Aorta (tissue), 5 donors: Measurements from ENCODE around the gene RPL4. TPM values are rescaled to one million over a fixed set of nuclear protein-coding genes. Genes with fewer than 3 reads are reported as not detected.

ENCODE experiments used
- ATAC-seq: fragments of 200-7000 bp; cut with Tn5 transposase; one replicate; pipeline ENCODE4 v1.9.1; 2022; ENCODE audit warnings: moderate library complexity; ENCODE audit not compliant: low FRiP score
- DNase-seq, 2 donors: peaks; one replicate each; pipeline ENCODE4 v3.0.0-alpha.2; 2020
- H3K27ac ChIP-seq, 2 donors: one replicate each; pipeline ENCODE4 v1.5.1; 2013; ENCODE audit warnings: low read length in 2 of 2, mild to moderate bottlenecking in 2 of 2, moderate library complexity in 2 of 2, control low read depth in 1 of 2, inconsistent platforms in 1 of 2, low read depth in 1 of 2
- H3K27me3 ChIP-seq, 2 donors: one replicate each; pipeline ENCODE4 v1.6.1; 2013; ENCODE audit warnings: control low read depth in 1 of 2, low read length in 1 of 2, mild to moderate bottlenecking in 1 of 2, moderate library complexity in 1 of 2; ENCODE audit not compliant: insufficient read depth in 2 of 2, control insufficient read depth in 1 of 2
- H3K36me3 ChIP-seq, 2 donors: one replicate each; pipeline ENCODE4 v1.6.1; 2013; ENCODE audit warnings: control low read depth in 1 of 2, low read length in 1 of 2, mild to moderate bottlenecking in 1 of 2; ENCODE audit not compliant: insufficient read depth in 2 of 2, control insufficient read depth in 1 of 2
- H3K4me1 ChIP-seq, 2 donors: one replicate each; pipeline ENCODE4 v1.6.1; 2013; ENCODE audit warnings: low read length in 2 of 2, control low read depth in 1 of 2, mild to moderate bottlenecking in 1 of 2, moderate library complexity in 1 of 2; ENCODE audit not compliant: insufficient read depth in 2 of 2, control insufficient read depth in 1 of 2
- H3K4me3 ChIP-seq, 2 donors: one replicate each; pipeline ENCODE4 v1.5.1; 2013; ENCODE audit warnings: low read length in 2 of 2, control low read depth in 1 of 2, mild to moderate bottlenecking in 1 of 2
- H3K9me3 ChIP-seq: one replicate; pipeline ENCODE4 v1.6.1; 2013; ENCODE audit warnings: mild to moderate bottlenecking, low read length; ENCODE audit not compliant: control insufficient read depth
- WGBS, 2 donors: extraction: QIAGEN DNeasy Blood & Tissue Kit; methylation state at CpG; one replicate each; pipeline ENCODE4 v1.1.7; 2013; 5-methylcytosine and 5-hydroxymethylcytosine counted together
- intact Hi-C, 2 donors: fragments of 100-400 bp; cut with DNase I; formaldehyde crosslinking; loops; one replicate each; pipeline versions ENCODE4 v1.14.2 to v1.15.0; 2022
- microRNA-seq, 2 donors: library from miRNA; unstranded; fragments of <30 nt; microRNA quantifications; one replicate each; pipeline ENCODE4 v1.2.0, GENCODE V29; 2020
- polyA plus RNA-seq, 2 donors: library from polyadenylated mRNA; stranded (reverse); fragments of 200-250 nt; gene quantifications; one replicate each; pipeline ENCODE4 v1.2.3, GENCODE V29; 2013
- total RNA-seq, 2 donors: library from RNA; stranded (reverse); fragmentation: NEBNext Ultra II Directional; extraction: Animal tissue kit (Norgen Biotek cat#: 25700); gene quantifications; one replicate each; pipeline ENCODE4 v1.2.1, GENCODE V29; 2021
- donor health status: healthy with polysubstance abuse.
- donor health status: Bipolar disorder and iron deficiency.
- donor health status: DM: no; HTN: no; CAD: no.
- donor health status: DM: no; HTN: no; CAD: no.
- donor health status: DM: yes; HTN: yes; CAD: no.

The RPL4 gene
- total and polyA plus RNA-seq, 4 donors = 1,651 to 4,650 (median 2,383) TPM

DNA sequence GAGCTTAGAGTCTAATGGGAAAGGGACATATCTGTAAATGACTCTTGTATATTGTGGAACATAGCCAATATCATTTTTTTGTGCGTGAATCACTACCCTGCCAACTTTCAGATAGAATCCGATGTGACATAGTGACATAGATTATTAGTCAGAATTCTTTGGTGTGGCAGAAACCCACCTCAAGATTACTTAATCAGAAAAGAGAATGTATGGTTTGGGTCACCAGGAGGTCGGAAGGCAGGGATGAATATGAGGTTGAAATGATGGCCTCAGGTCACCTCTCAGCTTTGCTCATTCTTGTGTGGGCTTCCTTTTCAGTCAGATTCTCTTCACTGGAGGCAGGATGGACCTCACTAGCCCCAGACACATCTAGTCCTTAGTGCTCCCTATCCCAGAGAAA lies 48.4 kb downstream of the RPL4 start:
- Histone ChIP-seq H3K4me3 (no peak overlapping the region), H3K27ac (no peak overlapping the region), H3K36me3 (no peaks in the 10 kb centered on the region), H3K27me3 (no peaks in the 10 kb centered on the region), H3K4me1 (peaks cover 0 to 3% of the 10 kb centered on the region in 2 donors), H3K9me3 (no peaks in the 10 kb centered on the region)
- ATAC-seq = no peak
- WGBS, 2 donors = 47 to 55% methylated on average over 3 of the region's 3 CpGs
- DNase-seq = no peak
- intact Hi-C loops = no loop called here

DNA sequence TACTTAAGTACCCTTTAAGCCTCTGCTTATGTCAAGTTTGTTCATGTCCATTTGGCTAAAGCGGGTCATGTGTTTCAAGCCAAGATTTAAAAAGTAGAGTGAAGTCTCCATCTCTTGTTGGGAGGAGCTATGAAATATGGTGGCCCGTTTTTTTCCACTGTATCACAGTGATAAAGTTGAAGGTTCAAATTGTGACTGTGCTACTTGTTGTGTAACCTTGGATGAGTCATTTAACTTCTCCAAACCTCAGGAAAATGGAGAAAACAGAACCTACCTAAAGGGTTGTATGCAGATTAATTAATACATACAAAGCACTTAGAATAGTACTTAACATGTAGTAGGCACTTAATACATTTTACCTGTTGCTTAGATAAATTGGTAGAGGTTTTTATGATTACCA lies 50.5 kb downstream of the RPL4 start:
- H3K4me3 ChIP-seq = no peak overlapping the region
- no peak for ATAC-seq
- no peaks in the 10 kb centered on the region for H3K36me3 ChIP-seq
- WGBS, 2 donors = 92 to 94% methylated on average over 2 of the region's 2 CpGs
- H3K27ac ChIP-seq = no peak overlapping the region
- no peak for DNase-seq
- no peaks in the 10 kb centered on the region for H3K4me1 ChIP-seq
- intact Hi-C loops = no loop called here
- H3K27me3 ChIP-seq = no peaks in the 10 kb centered on the region
- no peaks in the 10 kb centered on the region for H3K9me3 ChIP-seq

DNA sequence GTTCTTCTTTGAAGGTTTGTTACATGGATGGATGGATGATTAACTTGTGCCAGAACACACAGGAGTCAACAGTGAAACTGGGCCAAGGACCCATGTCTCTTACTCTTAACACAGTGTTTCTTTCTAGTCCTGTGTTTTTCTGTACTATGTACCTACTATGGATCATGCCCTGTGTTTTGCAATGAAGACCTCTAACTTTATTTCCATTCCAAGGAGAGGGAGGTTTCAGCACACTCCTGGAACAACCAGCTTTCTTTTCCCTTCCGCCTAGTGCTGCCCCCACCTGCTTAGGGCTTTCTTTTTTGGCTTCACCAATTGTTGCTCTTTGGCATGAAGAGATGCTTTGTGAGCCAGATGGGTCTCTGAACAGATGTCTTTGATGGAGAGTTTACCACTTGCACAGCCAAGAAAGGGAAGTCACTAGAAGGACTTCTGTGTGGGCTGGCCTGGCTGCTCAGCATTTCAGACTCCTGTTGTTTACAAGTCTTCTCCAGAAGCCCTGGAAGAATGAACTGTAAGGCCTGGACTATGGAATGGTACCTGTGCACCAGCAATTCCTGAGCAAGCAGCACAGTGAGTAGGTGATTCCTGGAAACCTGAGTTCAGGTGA lies 51.6 kb downstream of the RPL4 start:
- DNase-seq = no peak
- H3K4me3 ChIP-seq = no peak overlapping the region
- no peaks in the 10 kb centered on the region for H3K36me3 ChIP-seq
- intact Hi-C loops = no loop called here
- H3K4me1 ChIP-seq = no peaks in the 10 kb centered on the region
- no peak overlapping the region for H3K27ac ChIP-seq
- no peaks in the 10 kb centered on the region for H3K27me3 ChIP-seq
- H3K9me3 ChIP-seq = no peaks in the 10 kb centered on the region
- no peak for ATAC-seq
- WGBS, 2 donors = 48 to 70% methylated on average over 1 of the region's 1 CpG

DNA sequence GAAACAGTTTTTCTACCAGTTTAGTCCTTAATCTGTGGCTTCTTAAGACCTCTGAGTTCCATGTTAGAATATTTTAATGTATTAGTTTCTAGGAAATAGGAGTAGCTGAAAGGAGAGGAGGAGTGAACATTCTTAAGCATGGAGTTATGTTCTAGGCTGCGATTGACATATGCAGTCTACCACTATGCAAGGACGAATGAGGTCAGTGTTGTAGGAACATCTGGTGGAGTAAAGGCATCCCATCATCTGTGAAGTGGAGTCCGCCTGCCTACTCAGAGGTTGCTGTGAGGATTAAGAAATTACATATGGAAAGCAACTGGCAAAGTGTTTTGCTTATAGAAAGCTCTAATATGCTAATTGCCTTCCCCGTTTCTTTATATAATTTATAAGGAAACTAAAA lies 52.2 kb downstream of the RPL4 start:
- H3K27me3 ChIP-seq = no peaks in the 10 kb centered on the region
- no peaks in the 10 kb centered on the region for H3K36me3 ChIP-seq
- H3K4me1 ChIP-seq = no peaks in the 10 kb centered on the region
- H3K9me3 ChIP-seq = no peaks in the 10 kb centered on the region
- no peak for DNase-seq
- no peak overlapping the region for H3K4me3 ChIP-seq
- H3K27ac ChIP-seq = no peak overlapping the region
- 94 to 95% methylated on average over 4 of the region's 4 CpGs for WGBS, 2 donors
- ATAC-seq = no peak
- intact Hi-C loops = no loop called here

Small RNA genes within 50 kb of the gene (microRNA-seq; reads per million reads assigned to microRNA genes)
- 0 to 0.60 reads per million in 2 donors for gene MIR4512

Other genes starting within 250 kb of the RPL4 start
- 10 to 100 TPM; 18.3 to 36.2 TPM for gene DIS3L, start 211.3 kb downstream of the RPL4 start, total RNA-seq
- 10 to 100 TPM; 10.6 to 18.0 TPM for gene DIS3L, start 211.3 kb downstream of the RPL4 start, polyA plus RNA-seq
- gene TIPIN, start 148.2 kb downstream of the RPL4 start, total RNA-seq = 1 to 10 TPM; 4.2 to 7.6 TPM
- 1 to 10 TPM; 2.6 to 2.7 TPM for gene TIPIN, start 148.2 kb downstream of the RPL4 start, polyA plus RNA-seq
- gene MAP2K1, start 117.9 kb downstream of the RPL4 start, total RNA-seq = 10 to 100 TPM; 49.7 to 57.7 TPM
- gene MAP2K1, start 117.9 kb downstream of the RPL4 start, polyA plus RNA-seq = 10 to 100 TPM; 21.9 to 36.3 TPM
- gene SNAPC5, start 7.1 kb downstream of the RPL4 start, total RNA-seq = 10 to 100 TPM; 18.9 to 19.3 TPM
- gene SNAPC5, start 7.1 kb downstream of the RPL4 start, polyA plus RNA-seq = 10 to 100 TPM; 25.0 to 60.1 TPM
- 1 to 10 TPM; 5.8 to 6.6 TPM for gene ZWILCH, start 471 bp upstream of the RPL4 start, total RNA-seq
- gene ZWILCH, start 471 bp upstream of the RPL4 start, polyA plus RNA-seq = 1 to 10 TPM; 2.3 to 3.9 TPM
- gene LCTL, start 61.1 kb upstream of the RPL4 start, total RNA-seq = not detected
- gene LCTL, start 61.1 kb upstream of the RPL4 start, polyA plus RNA-seq = not detected
- gene SMAD6, start 197.4 kb upstream of the RPL4 start, total RNA-seq = 10 to 100 TPM; 34.8 to 92.0 TPM
- 10 to 100 TPM in 1 of 2 donors, 1 to 10 TPM in 1; 7.1 to 14.3 TPM for gene SMAD6, start 197.4 kb upstream of the RPL4 start, polyA plus RNA-seq